Islet of Langerhans (tissue), 1 donor: ENCODE results near the gene RASGEF1B.

Experiments
- FAIRE-seq: peaks from one replicate; lab custom pipeline; 2011; peaks lifted over from hg19 to GRCh38; lab: Jason Lieb, UNC

The RASGEF1B gene

DNA sequence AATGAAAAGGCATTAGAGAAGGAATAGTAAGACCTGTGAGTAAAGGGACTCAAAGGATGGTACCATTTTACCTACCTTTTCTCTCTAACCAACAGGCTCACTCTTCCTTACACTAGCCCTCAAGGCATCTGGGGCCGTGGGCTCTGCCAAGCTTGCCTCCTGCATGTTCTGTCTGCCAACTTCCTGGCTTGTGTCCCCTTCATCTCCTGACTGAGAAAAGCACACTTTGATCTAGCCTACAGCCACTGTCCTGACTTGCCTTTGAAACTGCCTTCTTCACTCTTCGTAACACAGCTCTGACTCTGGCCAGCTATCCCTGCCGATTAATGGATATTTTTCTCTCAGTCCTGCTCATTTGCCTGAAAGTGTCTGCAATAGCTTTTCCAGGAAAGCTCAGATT is 76.5 kb downstream of the RASGEF1B start:
- no peak for FAIRE-seq

DNA sequence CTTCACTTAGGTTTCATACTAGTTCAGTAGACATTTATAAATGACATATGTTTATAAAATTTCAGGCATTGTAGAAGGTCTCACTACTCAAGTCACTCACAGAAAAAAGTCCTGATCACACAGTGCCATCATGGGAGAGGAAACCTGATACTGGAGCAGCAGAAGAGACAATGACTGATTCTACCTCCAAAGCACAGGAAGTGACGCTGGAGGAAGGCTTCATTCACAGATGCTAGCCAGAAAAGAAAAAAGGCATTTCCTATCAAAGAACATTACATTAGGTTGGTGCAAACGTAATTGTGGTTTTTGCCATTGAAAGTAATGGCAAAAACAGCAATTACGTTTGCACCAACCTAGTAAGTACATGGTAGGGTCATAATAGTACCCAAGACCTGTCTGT is 79.5 kb downstream of the RASGEF1B start:
- FAIRE-seq, result no peak

DNA sequence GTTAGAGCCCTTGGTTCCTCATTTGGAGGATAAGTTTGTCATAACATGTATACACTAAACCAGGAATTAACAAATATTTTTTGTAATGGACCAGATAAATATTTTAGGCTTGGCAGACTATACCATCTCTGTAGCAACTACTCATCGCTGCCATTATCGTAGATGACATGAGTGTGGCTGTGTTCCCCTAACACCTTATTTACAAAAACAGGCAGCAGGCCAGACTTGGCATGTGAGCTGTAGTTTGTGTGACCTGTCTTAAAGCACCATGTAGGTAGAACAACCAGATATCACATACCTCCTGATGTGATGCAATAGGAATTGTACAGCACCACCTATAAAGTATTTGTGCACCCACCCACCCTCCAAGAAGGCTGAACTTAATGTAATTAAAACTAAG is 82.0 kb downstream of the RASGEF1B start:
- FAIRE-seq, result no peak

DNA sequence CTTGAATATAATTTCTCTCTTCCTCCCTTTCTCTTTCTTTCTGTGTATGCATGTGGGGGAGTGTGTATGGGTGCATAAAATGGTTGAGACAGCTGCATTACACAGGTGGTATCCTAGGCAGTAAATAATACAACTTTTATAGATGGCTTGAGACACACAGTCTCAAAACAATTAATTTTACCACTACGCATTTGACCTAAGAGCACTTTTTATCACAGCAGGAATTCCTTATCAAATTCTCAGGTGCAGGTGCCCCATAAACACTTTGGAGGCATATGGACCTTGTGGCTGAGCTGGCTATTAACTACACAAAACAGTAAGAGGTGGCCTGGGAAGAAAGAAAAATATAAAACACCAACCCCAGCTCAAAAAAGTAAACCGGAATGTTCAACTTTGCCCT is 91.3 kb downstream of the RASGEF1B start:
- FAIRE-seq, result no peak

DNA sequence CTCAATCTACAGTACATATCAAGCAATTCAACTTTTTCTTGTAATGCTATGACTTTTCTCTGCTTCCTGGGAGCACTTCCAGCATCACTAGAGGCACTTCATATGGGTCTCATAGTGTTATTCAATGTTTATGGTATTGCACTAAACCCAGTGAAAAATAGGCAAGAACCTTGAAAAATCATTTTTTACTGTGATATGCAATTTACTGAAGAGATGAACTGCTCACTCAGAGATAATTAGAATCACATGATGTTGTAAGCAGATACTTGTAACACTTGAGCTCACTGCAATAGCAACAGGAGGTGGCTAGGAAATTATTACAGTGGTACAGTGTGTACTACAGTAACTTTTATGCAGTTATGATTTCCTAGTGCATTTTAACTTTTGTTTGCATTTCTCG is 93.3 kb downstream of the RASGEF1B start:
- FAIRE-seq, result no peak

DNA sequence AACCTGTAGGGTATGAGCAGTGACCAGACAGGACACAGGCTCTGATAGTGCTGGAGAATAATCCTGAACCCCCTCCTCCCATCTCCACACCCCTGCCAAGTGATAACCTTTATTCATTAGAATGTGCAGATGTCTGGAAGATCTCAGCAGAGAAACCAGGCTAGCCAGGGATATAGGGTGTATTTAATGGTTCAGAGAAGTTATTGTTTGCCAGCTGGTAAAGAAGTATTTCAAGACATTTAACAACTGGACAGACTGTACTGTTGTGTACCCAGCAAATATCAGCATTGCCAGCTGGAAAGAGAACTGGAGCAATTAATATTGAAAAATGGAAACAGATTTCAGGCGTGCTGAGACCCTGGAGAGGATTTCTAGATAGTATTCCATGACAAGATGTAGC is 94.5 kb downstream of the RASGEF1B start:
- FAIRE-seq, result no peak

DNA sequence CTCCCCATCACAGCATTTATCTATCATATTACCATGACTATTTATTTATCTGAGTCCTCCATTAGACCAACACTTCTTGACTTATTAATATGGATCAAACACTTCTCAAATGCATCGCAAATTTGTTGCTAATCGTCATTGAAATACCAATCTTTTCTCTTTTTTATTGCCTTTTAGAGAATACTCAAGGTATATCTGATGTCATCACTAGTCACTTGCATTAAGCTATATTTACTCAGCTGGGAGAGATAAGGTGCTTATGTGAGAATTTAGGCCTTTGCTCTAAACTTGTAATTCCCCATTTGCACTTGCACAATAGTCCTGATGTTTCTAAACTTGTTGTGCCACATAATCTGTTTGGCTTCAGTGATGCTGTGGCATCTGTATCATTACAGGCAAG is 95.0 kb downstream of the RASGEF1B start:
- FAIRE-seq, result no peak
